ENCODE data around the gene SF3B2.
"Not testable (repeated sequence)": the region's sequence is repeated elsewhere in the genome, so short reads cannot be mapped to it uniquely, and the experiment has no call there.

SF3B2 gene

GRCh38 chr11:66073669-66074068, 21.5 kb downstream of the SF3B2 start:
- no peak for DNase-seq (ENCODE audit: low read depth)
- TF ChIP-seq, protein P1, sequence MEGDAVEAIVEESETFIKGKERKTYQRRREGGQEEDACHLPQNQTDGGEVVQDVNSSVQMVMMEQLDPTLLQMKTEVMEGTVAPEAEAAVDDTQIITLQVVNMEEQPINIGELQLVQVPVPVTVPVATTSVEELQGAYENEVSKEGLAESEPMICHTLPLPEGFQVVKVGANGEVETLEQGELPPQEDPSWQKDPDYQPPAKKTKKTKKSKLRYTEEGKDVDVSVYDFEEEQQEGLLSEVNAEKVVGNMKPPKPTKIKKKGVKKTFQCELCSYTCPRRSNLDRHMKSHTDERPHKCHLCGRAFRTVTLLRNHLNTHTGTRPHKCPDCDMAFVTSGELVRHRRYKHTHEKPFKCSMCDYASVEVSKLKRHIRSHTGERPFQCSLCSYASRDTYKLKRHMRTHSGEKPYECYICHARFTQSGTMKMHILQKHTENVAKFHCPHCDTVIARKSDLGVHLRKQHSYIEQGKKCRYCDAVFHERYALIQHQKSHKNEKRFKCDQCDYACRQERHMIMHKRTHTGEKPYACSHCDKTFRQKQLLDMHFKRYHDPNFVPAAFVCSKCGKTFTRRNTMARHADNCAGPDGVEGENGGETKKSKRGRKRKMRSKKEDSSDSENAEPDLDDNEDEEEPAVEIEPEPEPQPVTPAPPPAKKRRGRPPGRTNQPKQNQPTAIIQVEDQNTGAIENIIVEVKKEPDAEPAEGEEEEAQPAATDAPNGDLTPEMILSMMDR (conservative IDR thresholded peaks at IDR 0.05; ENCODE audit: control insufficient read depth, insufficient read depth, low read depth, low read length) = no peak
- no peak overlapping the region for H3K4me3 ChIP-seq (ENCODE audit: control insufficient read depth, low read depth, low read length)

DNA sequence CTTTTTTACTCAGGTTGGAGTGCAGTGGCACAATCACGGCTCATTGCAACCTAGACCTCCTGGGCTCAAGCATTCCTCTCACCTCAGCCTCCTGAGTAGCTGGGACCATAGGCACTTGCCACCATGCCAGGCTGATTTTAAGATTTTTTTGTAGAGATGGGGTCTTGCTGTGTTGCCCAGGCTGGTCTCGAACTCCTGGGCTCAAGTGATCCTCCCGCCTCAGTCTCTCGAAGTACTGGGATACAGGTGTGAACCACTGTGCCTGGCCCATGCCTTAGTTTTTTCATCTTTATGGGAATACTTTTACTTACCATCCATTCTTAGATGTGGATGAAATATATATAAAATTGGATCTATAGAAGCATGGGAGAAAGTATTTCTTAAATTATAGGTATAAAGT, 23.1 kb downstream of the SF3B2 start:
- TF ChIP-seq, protein P1 (conservative IDR thresholded peaks at IDR 0.05; ENCODE audit: control insufficient read depth, insufficient read depth, low read depth, low read length) = no peak
- DNase-seq (ENCODE audit: low read depth) = no peak
- H3K4me3 ChIP-seq (ENCODE audit: control insufficient read depth, low read depth, low read length) = no peak overlapping the region

DNA sequence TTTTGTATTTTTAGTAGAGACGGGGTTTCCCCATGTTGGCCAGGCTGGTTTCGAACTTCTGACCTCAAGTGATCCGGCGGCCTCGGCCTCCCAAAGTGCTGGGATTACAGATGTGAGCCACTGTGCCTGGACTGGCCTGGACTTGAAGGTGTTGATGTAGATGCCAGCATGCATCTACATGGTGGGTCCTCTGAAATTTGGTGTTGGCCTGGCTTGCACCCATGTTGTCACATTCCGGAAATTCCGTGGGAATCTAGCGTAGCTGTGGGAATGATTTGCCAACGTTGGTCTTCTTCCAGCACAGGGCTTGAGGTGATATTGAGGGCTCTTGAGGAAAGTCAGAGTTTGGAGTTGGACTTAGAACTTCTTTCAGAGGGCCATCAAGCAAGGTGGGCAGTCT, 24.4 kb downstream of the SF3B2 start:
- TF ChIP-seq, protein P1 (conservative IDR thresholded peaks at IDR 0.05; ENCODE audit: control insufficient read depth, insufficient read depth, low read depth, low read length) = no peak
- H3K4me3 ChIP-seq (ENCODE audit: control insufficient read depth, low read depth, low read length) = no peak overlapping the region
- no peak for DNase-seq (ENCODE audit: low read depth)

DNA sequence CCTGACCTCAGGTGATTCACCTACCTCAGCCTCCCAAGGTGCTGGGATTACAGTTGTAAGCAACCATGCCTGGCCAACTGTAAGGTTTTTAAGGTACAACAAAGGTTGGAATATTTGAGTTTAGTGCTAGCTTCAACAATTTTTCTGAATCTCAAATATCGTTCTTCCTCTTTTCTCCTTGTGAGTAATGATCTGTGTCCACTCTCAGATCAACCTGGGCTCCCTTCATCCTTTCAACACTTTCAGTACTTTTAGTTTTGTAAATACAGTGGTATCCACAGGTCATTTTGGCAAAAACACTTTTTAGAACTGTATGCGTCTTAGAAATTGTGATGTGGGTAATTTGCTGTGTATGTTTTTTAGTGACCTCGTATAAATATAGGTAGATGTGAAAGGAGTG, 25.8 kb downstream of the SF3B2 start:
- H3K4me3 ChIP-seq (ENCODE audit: control insufficient read depth, low read depth, low read length) = no peak overlapping the region
- TF ChIP-seq, protein P1 (conservative IDR thresholded peaks at IDR 0.05; ENCODE audit: control insufficient read depth, insufficient read depth, low read depth, low read length) = no peak
- no peak for DNase-seq (ENCODE audit: low read depth)

DNA sequence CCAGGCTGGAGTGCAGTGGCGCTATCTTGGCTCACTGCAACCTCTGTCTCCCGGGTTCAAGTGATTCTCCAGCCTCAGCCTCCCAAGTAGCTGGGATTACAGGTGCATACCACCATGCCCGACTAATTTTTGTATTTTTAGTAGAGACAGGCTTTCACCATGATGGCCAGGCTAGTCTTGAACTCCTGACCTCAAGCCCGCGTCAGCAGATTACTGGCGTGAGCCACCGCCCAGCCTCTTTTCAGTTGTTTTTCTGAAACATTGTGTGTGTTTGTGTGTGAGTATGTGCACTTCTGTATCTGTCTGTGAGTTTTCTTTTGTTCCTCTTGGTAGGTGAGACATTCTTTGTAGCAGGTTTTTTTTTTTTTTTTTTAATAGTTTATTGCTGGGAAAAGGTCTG, 26.8 kb downstream of the SF3B2 start:
- not testable (repeated sequence) for H3K4me3 ChIP-seq (ENCODE audit: control insufficient read depth, low read depth, low read length); DNase-seq (ENCODE audit: low read depth)

DNA sequence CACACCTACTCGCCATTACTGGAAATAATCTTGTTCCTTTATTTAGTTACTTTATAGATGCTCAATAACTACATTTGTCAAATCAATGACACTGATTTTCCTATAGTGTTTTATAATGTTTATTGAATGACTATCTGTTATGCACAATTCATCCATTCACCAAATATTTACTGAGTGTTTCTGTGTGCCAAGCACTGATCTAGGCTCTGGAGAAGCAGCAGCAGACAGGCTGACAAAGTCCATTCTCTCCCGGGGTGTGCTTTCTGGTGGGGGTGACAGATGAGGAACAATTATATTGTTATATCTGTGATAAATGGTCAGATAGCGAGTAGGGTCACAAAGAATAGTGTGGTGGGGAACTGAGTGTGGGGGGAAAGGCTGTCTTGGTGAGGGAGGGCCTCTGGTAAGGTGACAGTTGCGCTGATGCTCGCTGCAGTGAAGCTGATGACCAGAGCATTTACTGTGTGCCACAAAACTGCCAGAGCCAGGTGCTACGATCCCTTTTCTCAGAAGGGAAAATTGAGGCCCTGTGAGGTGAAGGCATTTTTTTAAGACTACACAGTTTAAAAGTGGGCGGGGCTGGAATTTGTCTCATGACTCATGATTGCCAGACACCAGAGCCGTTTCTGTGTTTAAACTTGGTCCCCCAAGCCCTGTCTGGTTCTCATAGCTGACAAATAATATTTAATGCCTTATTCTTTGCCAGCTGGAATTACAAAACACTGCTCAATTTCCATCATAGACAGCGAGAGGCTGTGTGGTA, 28.1 kb downstream of the SF3B2 start:
- no peak overlapping the region for H3K4me3 ChIP-seq (ENCODE audit: control insufficient read depth, low read depth, low read length)
- peak; percentile 90 for DNase-seq (ENCODE audit: low read depth)

DNA sequence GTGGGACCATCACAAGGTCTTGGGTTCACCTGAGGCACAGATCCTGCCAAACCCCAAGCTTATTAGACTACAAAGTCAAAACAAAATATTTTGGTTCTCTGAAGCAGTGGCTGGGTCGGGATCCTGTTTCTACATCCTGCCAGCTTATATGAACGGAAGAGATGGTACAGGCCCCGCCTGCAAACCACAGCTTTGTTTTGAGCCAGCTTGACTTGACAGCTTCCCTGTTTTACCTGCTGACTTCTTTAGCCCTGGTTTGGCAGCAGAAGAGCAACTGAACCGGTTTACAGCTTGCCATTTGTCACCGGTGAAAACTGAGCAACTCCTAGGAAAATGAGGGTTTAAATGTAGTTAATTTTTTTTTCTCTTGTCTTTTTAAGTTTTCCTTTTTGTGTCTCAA, 29.3 kb downstream of the SF3B2 start:
- no peak overlapping the region for H3K4me3 ChIP-seq (ENCODE audit: control insufficient read depth, low read depth, low read length)
- DNase-seq (ENCODE audit: low read depth) = no peak
- TF ChIP-seq, protein P1 (conservative IDR thresholded peaks at IDR 0.05; ENCODE audit: control insufficient read depth, insufficient read depth, low read depth, low read length) = no peak

More for the DNA sequence above, 28.1 kb downstream of the SF3B2 start:
- TF ChIP-seq, protein P1 (conservative IDR thresholded peaks at IDR 0.05; ENCODE audit: control insufficient read depth, insufficient read depth, low read depth, low read length) = no peak
